Measurements from ENCODE around the gene CD46. TPM values are rescaled to one million over a fixed set of nuclear protein-coding genes. Genes with fewer than 3 reads are reported as not detected.

CD46 gene
- total RNA-seq, 1 experiment from 2014 or later: 116 TPM

- BruUV-seq (replicated peaks): no TSS peak
- Histone ChIP-seq H3K79me2 (ENCODE audit: low read length) (peaks cover 68% of the 10 kb centered on the region), H3F3A (ENCODE audit: low read length, unreplicated experiment) (no peaks in the 10 kb centered on the region), H3K4me1 (ENCODE audit: insufficient read depth, low read length) (no peaks in the 10 kb centered on the region), H3K36me3 (ENCODE audit: low read depth, low read length) (peaks cover 9% of the 10 kb centered on the region), H3K9me2 (replicated peaks; ENCODE audit: low read length) (no peaks in the 10 kb centered on the region), H3K9ac (ENCODE audit: low read length) (no peak overlapping the region), H3K27me3 (ENCODE audit: low read length) (no peaks in the 10 kb centered on the region), H3K4me3 (ENCODE audit: low read length) (no peak overlapping the region), H3K4me2 (ENCODE audit: low read length) (no peak overlapping the region), H2AFZ (ENCODE audit: low read length) (no peak overlapping the region), H4K20me1 (ENCODE audit: low read length) (no peaks in the 10 kb centered on the region; the same call in 1 of the 2 replicates), H3K9me3 (ENCODE audit: low read length) (no peaks in the 10 kb centered on the region), H3K27ac (ENCODE audit: low read length) (no peak overlapping the region)
- ChIA-PET CTCF (no interaction called here), POLR2A (ENCODE audit: unreplicated experiment) (no interaction called here)
- ATAC-seq (no peak), DNase-seq (no peak)
- intact Hi-C loops (cut with micrococcal nuclease): no loop called here
- no peak for TF ChIP-seq EZH2phosphoT487 (IDR thresholded peaks at IDR 0.05; ENCODE audit: borderline replicate concordance, low read length)
- no peak for TF ChIP-seq EZH2 (IDR thresholded peaks at IDR 0.05; ENCODE audit: low read length, unreplicated experiment)
- TF ChIP-seq CTCF (conservative IDR thresholded peaks at IDR 0.05; ENCODE audit: low read depth, low read length): no peak
Observed at GRCh38 chr1:207836591-207837347, 84.9 kb downstream of the CD46 start.

- peaks cover 67% of the 10 kb centered on the region for H3K79me2 ChIP-seq (ENCODE audit: low read length)
- intact Hi-C loops (cut with micrococcal nuclease): no loop called here
Observed at GRCh38 chr1:207837673-207838072, 85.8 kb downstream of the CD46 start.

More at GRCh38 chr1:207837673-207838072, 85.8 kb downstream of the CD46 start:
- Histone ChIP-seq H3K4me1 (ENCODE audit: insufficient read depth, low read length) (no peaks in the 10 kb centered on the region), H3K9me3 (ENCODE audit: low read length) (no peaks in the 10 kb centered on the region), H3K4me2 (ENCODE audit: low read length) (no peak overlapping the region), H3K9me2 (replicated peaks; ENCODE audit: low read length) (no peaks in the 10 kb centered on the region), H3K27me3 (ENCODE audit: low read length) (no peaks in the 10 kb centered on the region), H3K4me3 (ENCODE audit: low read length) (no peak overlapping the region), H3K36me3 (ENCODE audit: low read depth, low read length) (peaks cover 9% of the 10 kb centered on the region), H2AFZ (ENCODE audit: low read length) (no peak overlapping the region), H3K27ac (ENCODE audit: low read length) (no peak overlapping the region), H3K9ac (ENCODE audit: low read length) (no peak overlapping the region), H3F3A (ENCODE audit: low read length, unreplicated experiment) (no peaks in the 10 kb centered on the region), H4K20me1 (ENCODE audit: low read length) (no peaks in the 10 kb centered on the region; the same call in 1 of the 2 replicates)
- CTCF ChIA-PET: no interaction called here
- ATAC-seq (no peak), DNase-seq (no peak)
- POLR2A ChIA-PET (ENCODE audit: unreplicated experiment): no interaction called here
- no TSS peak for BruUV-seq (replicated peaks)
- TF ChIP-seq EZH2 (IDR thresholded peaks at IDR 0.05; ENCODE audit: low read length, unreplicated experiment) (no peak), CTCF (conservative IDR thresholded peaks at IDR 0.05; ENCODE audit: low read depth, low read length) (no peak), EZH2phosphoT487 (IDR thresholded peaks at IDR 0.05; ENCODE audit: borderline replicate concordance, low read length) (no peak)

Data from PC-3 (cell line).